NK-92 (cell line): ENCODE measurements around the gene REXO1.

Experiments
- DNase-seq: peaks from one replicate; lab custom pipeline; 2025; ENCODE audit not compliant: unreplicated experiment; lab: John Stamatoyannopoulos, UW

REXO1 gene

GRCh38 chr19:1794424-1795172, 53.7 kb downstream of the REXO1 start:
- no peak for DNase-seq

GRCh38 chr19:1791879-1792278, 56.4 kb downstream of the REXO1 start:
- no peak for DNase-seq

GRCh38 chr19:1790054-1790792, 58.1 kb downstream of the REXO1 start:
- DNase-seq: no peak

GRCh38 chr19:1789261-1790041, 58.8 kb downstream of the REXO1 start:
- no peak for DNase-seq

GRCh38 chr19:1787116-1787515, 61.2 kb downstream of the REXO1 start:
- DNase-seq: no peak

GRCh38 chr19:1786668-1787067, 61.6 kb downstream of the REXO1 start:
- DNase-seq: no peak

GRCh38 chr19:1785310-1785709, 63.0 kb downstream of the REXO1 start:
- DNase-seq: no peak

- no peak for DNase-seq
Observed at GRCh38 chr19:1783874-1784273, 64.4 kb downstream of the REXO1 start.

- no peak for DNase-seq
Observed at GRCh38 chr19:1783354-1783753, 64.9 kb downstream of the REXO1 start.

- no peak for DNase-seq
Observed at GRCh38 chr19:1782521-1782920, 65.8 kb downstream of the REXO1 start.

- no peak for DNase-seq
Observed at GRCh38 chr19:1780272-1780958, 67.9 kb downstream of the REXO1 start.

GRCh38 chr19:1779574-1779973, 68.7 kb downstream of the REXO1 start:
- DNase-seq: no peak

GRCh38 chr19:1777149-1777548, 71.1 kb downstream of the REXO1 start:
- no peak for DNase-seq

- DNase-seq: no peak
Observed at GRCh38 chr19:1776606-1777147, 71.6 kb downstream of the REXO1 start.

- no peak for DNase-seq
Observed at GRCh38 chr19:1775951-1776605, 72.2 kb downstream of the REXO1 start.

- DNase-seq: no peak
Observed at GRCh38 chr19:1774989-1775772, 73.1 kb downstream of the REXO1 start.

GRCh38 chr19:1773184-1773583, 75.1 kb downstream of the REXO1 start:
- no peak for DNase-seq

- no peak for DNase-seq
Observed at GRCh38 chr19:1770866-1771576, 77.3 kb downstream of the REXO1 start.

- DNase-seq: no peak
Observed at GRCh38 chr19:1769645-1769985, 78.7 kb downstream of the REXO1 start.
